Measurements from ENCODE around the gene TMBIM6. TPM values are rescaled to one million over a fixed set of nuclear protein-coding genes. Genes with fewer than 3 reads are reported as not detected.

Gene TMBIM6
- total and polyA plus RNA-seq, 9 of the 15 experiments (the other 6 are each of a cell fraction or from before 2014, with no cell fraction given): 147 to 1,288 (median 352) TPM

GRCh38 chr12:49795654-49796105 lies 54.3 kb downstream of the TMBIM6 start:
- in situ Hi-C loops (cut with MboI) (no loop called here), intact Hi-C loops (cut with micrococcal nuclease) (no loop called here)
- H3K9me3 ChIP-seq (replicated peaks; ENCODE audit: control insufficient read depth, insufficient read depth, low read depth, low read length): no peaks in the 10 kb centered on the region
- CTCF ChIA-PET (ENCODE audit: low intra/inter-chr PET ratio): no interaction called here
- no peaks in the 10 kb centered on the region for H3K9me1 ChIP-seq (ENCODE audit: control insufficient read depth, insufficient read depth, low read length)
- peaks cover 0 to 22% of the 10 kb centered on the region in 2 experiments; a peak in 2 of 5 replicates for H3K4me1 ChIP-seq (replicated peaks in 1 of 2; ENCODE audit: control insufficient read depth in 2 of 2, insufficient read depth in 2 of 2, low read length in 2 of 2)
- 0 out of 2 replicates have a peak, but pooled peaks cover 3% of the 10 kb centered on the region for H4K20me1 ChIP-seq (replicated peaks; ENCODE audit: control insufficient read depth, insufficient read depth, low read length)
- TSS peak; percentile 15 for BruUV-seq (replicated peaks)
- TF ChIP-seq KLF1 (tag; IDR thresholded peaks at IDR 0.05) (no peak), MAZ (CRISPR knock-in tag; conservative IDR thresholded peaks at IDR 0.05 in 1 of 2, IDR thresholded peaks at IDR 0.05 in 1 of 2) (no peak), HLTF (IDR thresholded peaks at IDR 0.05) (no peak), ZNF311 (CRISPR knock-in tag; IDR thresholded peaks at IDR 0.05) (no peak)
- H3K79me2 ChIP-seq (ENCODE audit: control insufficient read depth, insufficient read depth, low read length): no peaks in the 10 kb centered on the region
- H3K36me3 ChIP-seq (ENCODE audit: control insufficient read depth, insufficient read depth, low read length): peaks cover 14% of the 10 kb centered on the region; the same call in 1 of the 3 replicates
- DNase-seq (ENCODE audit: extremely low read depth in 1 of 4, low spot score in 3 of 4) (peak in 1 of 4 experiments; percentile 6), ATAC-seq (no peak), FAIRE-seq (no peak)
- 61% methylated on average over 9 of the region's 12 CpGs for WGBS (ENCODE audit: insufficient coverage, low coverage, missing lambda C conversion rate)
- no peaks in the 10 kb centered on the region for H3K27me3 ChIP-seq (ENCODE audit: control insufficient read depth in 2 of 2, insufficient read depth in 2 of 2, low read length in 2 of 2)
- H3K27ac ChIP-seq (ENCODE audit: extremely low read depth, low read depth, low read length): no peak overlapping the region
- H2AFZ ChIP-seq (ENCODE audit: low read depth, low read length): no peak overlapping the region
- H3K4me2 ChIP-seq (ENCODE audit: insufficient read depth, low read length): no peak overlapping the region
- POLR2A ChIA-PET: interaction anchor here (0.7 to 1.3 kb wide), 3 partner anchors 14 to 54 kb away, joined by 3 to 4 read pairs (median 4); partner anchors contain the start of gene TMBIM6
- H3K9ac ChIP-seq (ENCODE audit: insufficient read depth in 1 of 2, low read depth in 2 of 2, low read length in 2 of 2): no peak overlapping the region; a peak in 1 of 4 replicates
- H3K4me3 ChIP-seq: no peak overlapping the region

- intact Hi-C loops (cut with micrococcal nuclease) (no loop called here), in situ Hi-C loops (cut with MboI) (no loop called here)
- Histone ChIP-seq H3K36me3 (ENCODE audit: control insufficient read depth, insufficient read depth, low read length) (peaks cover 17% of the 10 kb centered on the region; the same call in 1 of the 3 replicates), H3K4me3 (no peak overlapping the region), H4K20me1 (replicated peaks; ENCODE audit: control insufficient read depth, insufficient read depth, low read length) (0 out of 2 replicates have a peak, but pooled peaks cover 3% of the 10 kb centered on the region), H3K9me1 (ENCODE audit: control insufficient read depth, insufficient read depth, low read length) (no peaks in the 10 kb centered on the region), H3K9me3 (replicated peaks; ENCODE audit: control insufficient read depth, insufficient read depth, low read depth, low read length) (no peaks in the 10 kb centered on the region), H3K79me2 (ENCODE audit: control insufficient read depth, insufficient read depth, low read length) (no peaks in the 10 kb centered on the region), H3K4me2 (ENCODE audit: insufficient read depth, low read length) (no peak overlapping the region), H3K9ac (ENCODE audit: insufficient read depth in 1 of 2, low read depth in 2 of 2, low read length in 2 of 2) (no peak overlapping the region), H3K27ac (ENCODE audit: extremely low read depth, low read depth, low read length) (no peak overlapping the region), H3K27me3 (ENCODE audit: control insufficient read depth in 2 of 2, insufficient read depth in 2 of 2, low read length in 2 of 2) (no peaks in the 10 kb centered on the region), H3K4me1 (replicated peaks in 1 of 2; ENCODE audit: control insufficient read depth in 2 of 2, insufficient read depth in 2 of 2, low read length in 2 of 2) (peaks cover 0 to 25% of the 10 kb centered on the region in 2 experiments; a peak in 2 of 5 replicates), H2AFZ (ENCODE audit: low read depth, low read length) (no peak overlapping the region)
- ChIA-PET CTCF (ENCODE audit: low intra/inter-chr PET ratio) (no interaction called here), POLR2A (interaction anchor here (0.7 kb wide), 1 partner anchor 39 kb away, joined by 4 read pairs; no protein-coding TSS in a partner anchor)
- ATAC-seq: no peak
- FAIRE-seq: no peak
- peak in 1 of 4 experiments; percentile 4 for DNase-seq (ENCODE audit: extremely low read depth in 1 of 4, low spot score in 3 of 4)
- TF ChIP-seq TFAM (CRISPR knock-in tag; conservative IDR thresholded peaks at IDR 0.05) (no peak), KDM4B (IDR thresholded peaks at IDR 0.05; ENCODE audit: borderline replicate concordance in 2 of 2, low read depth in 1 of 2) (no peak)
- BruUV-seq (replicated peaks): no TSS peak
- 79% methylated on average over 6 of the region's 12 CpGs for WGBS (ENCODE audit: insufficient coverage, low coverage, missing lambda C conversion rate)
Observed at GRCh38 chr12:49796155-49796554, 54.8 kb downstream of the TMBIM6 start.

All from K562 (cell line).